ENCODE data around the gene SELP.

SELP gene

GRCh38 chr1:169557131-169557530 is 72.8 kb downstream of the SELP start:
- DNase-seq = no peak
- Histone ChIP-seq H3K36me3 (ENCODE audit: control insufficient read depth in 4 of 4, insufficient read depth in 4 of 4, low read length in 3 of 4) (no peaks in the 10 kb centered on the region), H3K4me3 (ENCODE audit: control insufficient read depth in 1 of 7, extremely low read depth in 1 of 7, insufficient read depth in 4 of 7, low read depth in 2 of 7, low read length in 6 of 7) (no peak overlapping the region), H3K4me1 (ENCODE audit: control extremely low read depth in 1 of 4, control insufficient read depth in 4 of 4, insufficient read depth in 4 of 4, low read length in 3 of 4) (peaks cover 0 to 2% (median 0%) of the 10 kb centered on the region in 4 experiments), H3K9me3 (ENCODE audit: control extremely low read depth in 1 of 5, control insufficient read depth in 4 of 5, insufficient read depth in 2 of 5, low read depth in 1 of 5, low read length in 4 of 5) (no peaks in the 10 kb centered on the region), H3K27ac (ENCODE audit: insufficient read depth in 1 of 2, low read depth in 1 of 2, low read length in 2 of 2, poor library complexity in 1 of 2, severe bottlenecking in 2 of 2) (no peak overlapping the region), H3K27me3 (replicated peaks in 2 of 5; ENCODE audit: control insufficient read depth in 4 of 5, insufficient read depth in 5 of 5, low read length in 4 of 5) (no peaks in the 10 kb centered on the region)
- CTCF ChIA-PET = interaction anchor here (0.9 to 3.2 kb wide), 3 partner anchors 11 to 44 kb away, joined by 3 to 9 read pairs (median 6); no protein-coding TSS in a partner anchor
- POLR2A ChIA-PET = no interaction called here
- WGBS (ENCODE audit: insufficient coverage) = 100% methylated on average over 3 of the region's 5 CpGs

DNA sequence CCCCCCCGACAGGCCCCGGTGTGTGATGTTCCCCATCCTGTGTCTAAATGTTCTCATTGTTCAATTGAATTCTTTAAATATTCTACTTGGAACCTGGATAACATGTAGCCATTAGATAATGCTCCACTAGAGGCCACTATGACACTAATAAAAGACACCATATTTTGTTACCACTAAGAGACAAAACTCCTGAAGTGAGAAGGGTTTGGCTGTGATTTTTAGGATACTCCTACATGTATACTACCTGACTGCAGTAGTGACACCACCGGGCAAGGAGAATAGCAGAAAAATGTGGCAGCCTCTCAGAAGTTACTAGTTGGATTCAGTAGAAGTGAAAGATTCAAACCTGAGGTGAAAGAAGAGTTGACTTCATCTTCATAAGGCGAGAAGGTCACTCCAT is 79.6 kb downstream of the SELP start:
- WGBS (ENCODE audit: insufficient coverage) = 20% methylated on average over 1 of the region's 4 CpGs
- no peaks in the 10 kb centered on the region for H3K27me3 ChIP-seq (replicated peaks in 2 of 5; ENCODE audit: control insufficient read depth in 4 of 5, insufficient read depth in 5 of 5, low read length in 4 of 5)
- no peak overlapping the region for H3K27ac ChIP-seq (ENCODE audit: insufficient read depth in 1 of 2, low read depth in 1 of 2, low read length in 2 of 2, poor library complexity in 1 of 2, severe bottlenecking in 2 of 2)
- ChIA-PET CTCF (interaction anchor here (0.6 to 4.5 kb wide), 13 partner anchors 9 to 263 kb away, joined by 3 to 39 read pairs (median 6); no protein-coding TSS in a partner anchor), POLR2A (no interaction called here)
- H3K36me3 ChIP-seq (ENCODE audit: control insufficient read depth in 4 of 4, insufficient read depth in 4 of 4, low read length in 3 of 4) = no peaks in the 10 kb centered on the region
- no peaks in the 10 kb centered on the region for H3K4me1 ChIP-seq (ENCODE audit: control extremely low read depth in 1 of 4, control insufficient read depth in 4 of 4, insufficient read depth in 4 of 4, low read length in 3 of 4)
- DNase-seq = peak; percentile 49 to 77 (median 69)
- H3K4me3 ChIP-seq (ENCODE audit: control insufficient read depth in 1 of 7, extremely low read depth in 1 of 7, insufficient read depth in 4 of 7, low read depth in 2 of 7, low read length in 6 of 7) = no peak overlapping the region
- no peaks in the 10 kb centered on the region for H3K9me3 ChIP-seq (ENCODE audit: control extremely low read depth in 1 of 5, control insufficient read depth in 4 of 5, insufficient read depth in 2 of 5, low read depth in 1 of 5, low read length in 4 of 5)

DNA sequence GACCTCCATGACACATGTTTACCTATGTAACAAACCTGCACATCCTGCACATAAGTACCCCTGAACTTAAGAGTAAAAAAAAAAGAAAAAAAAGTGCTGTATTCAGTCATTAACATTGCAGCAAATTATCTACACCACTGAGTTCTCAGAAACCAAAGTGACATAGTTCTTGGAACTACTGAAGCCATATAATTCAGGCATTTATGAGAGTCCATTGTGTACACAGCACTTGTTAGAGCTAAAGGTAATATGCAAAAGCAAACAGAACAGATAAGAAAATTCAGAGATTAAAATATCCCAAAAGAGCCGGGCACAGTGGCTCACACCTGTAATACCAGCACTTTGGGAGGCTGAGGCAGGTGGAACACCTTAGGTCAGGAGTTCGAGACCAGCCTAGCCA is 81.6 kb downstream of the SELP start:
- Histone ChIP-seq H3K27me3 (replicated peaks in 2 of 5; ENCODE audit: control insufficient read depth in 4 of 5, insufficient read depth in 5 of 5, low read length in 4 of 5) (no peaks in the 10 kb centered on the region), H3K36me3 (ENCODE audit: control insufficient read depth in 4 of 4, insufficient read depth in 4 of 4, low read length in 3 of 4) (no peaks in the 10 kb centered on the region), H3K4me1 (ENCODE audit: control extremely low read depth in 1 of 4, control insufficient read depth in 4 of 4, insufficient read depth in 4 of 4, low read length in 3 of 4) (no peaks in the 10 kb centered on the region), H3K9me3 (ENCODE audit: control extremely low read depth in 1 of 5, control insufficient read depth in 4 of 5, insufficient read depth in 2 of 5, low read depth in 1 of 5, low read length in 4 of 5) (no peaks in the 10 kb centered on the region), H3K27ac (ENCODE audit: insufficient read depth in 1 of 2, low read depth in 1 of 2, low read length in 2 of 2, poor library complexity in 1 of 2, severe bottlenecking in 2 of 2) (no peak overlapping the region), H3K4me3 (ENCODE audit: control insufficient read depth in 1 of 7, extremely low read depth in 1 of 7, insufficient read depth in 4 of 7, low read depth in 2 of 7, low read length in 6 of 7) (no peak overlapping the region)
- 100% methylated on average over 1 of the region's 2 CpGs for WGBS (ENCODE audit: insufficient coverage)
- CTCF ChIA-PET = interaction anchor here (0.6 to 5.0 kb wide), 14 partner anchors 14 to 1332 kb away, joined by 3 to 42 read pairs (median 4); no protein-coding TSS in a partner anchor
- DNase-seq = no peak
- POLR2A ChIA-PET = no interaction called here

DNA sequence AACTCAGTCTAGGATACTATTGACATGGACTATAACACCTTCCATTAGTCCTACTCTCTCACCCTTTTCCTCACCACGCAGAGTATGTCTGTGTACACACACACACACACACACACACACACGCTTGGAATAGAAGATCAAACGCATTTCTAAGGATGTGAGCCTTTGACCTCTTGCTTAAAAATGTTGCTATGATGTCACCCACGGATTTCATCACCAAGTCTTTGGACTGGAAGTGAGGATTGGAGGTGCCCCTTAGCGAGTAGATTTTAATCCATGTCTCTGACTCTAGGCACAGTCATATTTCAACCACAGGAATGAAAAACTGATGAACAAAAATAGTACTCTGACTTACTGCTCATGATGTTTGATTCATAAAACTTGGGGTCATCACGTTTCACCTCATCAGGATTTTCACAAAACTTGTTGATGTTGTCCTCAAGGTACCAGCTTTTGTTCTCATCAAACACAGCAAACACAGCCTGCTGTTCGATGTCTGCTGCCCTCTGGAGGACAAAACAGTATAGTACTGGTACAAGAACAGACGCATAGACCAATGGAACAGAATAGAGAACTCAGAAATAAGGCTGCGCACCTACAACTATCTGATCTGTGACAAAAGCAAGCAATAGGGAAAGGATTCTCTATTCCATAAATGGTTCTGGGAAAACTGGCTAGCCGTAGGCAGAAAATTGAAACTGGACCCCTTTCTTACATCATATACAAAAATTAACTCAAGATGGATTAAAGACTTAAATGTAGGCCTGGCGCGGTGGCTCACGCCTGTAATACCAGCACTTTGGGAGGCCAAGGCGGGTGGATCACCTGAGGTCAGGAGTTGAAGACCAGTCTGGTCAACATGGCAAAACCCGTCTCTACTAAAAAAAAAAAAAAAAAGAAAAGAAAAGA is 83.6 kb downstream of the SELP start:
- H3K4me1 ChIP-seq (ENCODE audit: control extremely low read depth in 1 of 4, control insufficient read depth in 4 of 4, insufficient read depth in 4 of 4, low read length in 3 of 4) = no peaks in the 10 kb centered on the region
- H3K27ac ChIP-seq (ENCODE audit: insufficient read depth in 1 of 2, low read depth in 1 of 2, low read length in 2 of 2, poor library complexity in 1 of 2, severe bottlenecking in 2 of 2) = no peak overlapping the region
- WGBS (ENCODE audit: insufficient coverage) = 46% methylated on average over 7 of the region's 15 CpGs
- no peaks in the 10 kb centered on the region for H3K9me3 ChIP-seq (ENCODE audit: control extremely low read depth in 1 of 5, control insufficient read depth in 4 of 5, insufficient read depth in 2 of 5, low read depth in 1 of 5, low read length in 4 of 5)
- no peaks in the 10 kb centered on the region for H3K36me3 ChIP-seq (ENCODE audit: control insufficient read depth in 4 of 4, insufficient read depth in 4 of 4, low read length in 3 of 4)
- no peaks in the 10 kb centered on the region for H3K27me3 ChIP-seq (replicated peaks in 2 of 5; ENCODE audit: control insufficient read depth in 4 of 5, insufficient read depth in 5 of 5, low read length in 4 of 5)
- peak; percentile 82 to 91 (median 87) for DNase-seq
- H3K4me3 ChIP-seq (ENCODE audit: control insufficient read depth in 1 of 7, extremely low read depth in 1 of 7, insufficient read depth in 4 of 7, low read depth in 2 of 7, low read length in 6 of 7) = no peak overlapping the region
- ChIA-PET POLR2A (interaction anchor here (0.7 kb wide), 1 partner anchor 1102 kb away, joined by 3 read pairs; no protein-coding TSS in a partner anchor), CTCF (interaction anchor here (0.7 to 5.0 kb wide), 22 partner anchors 8 to 946 kb away, joined by 3 to 42 read pairs (median 4); partner anchors contain the start of gene SLC19A2)

DNA sequence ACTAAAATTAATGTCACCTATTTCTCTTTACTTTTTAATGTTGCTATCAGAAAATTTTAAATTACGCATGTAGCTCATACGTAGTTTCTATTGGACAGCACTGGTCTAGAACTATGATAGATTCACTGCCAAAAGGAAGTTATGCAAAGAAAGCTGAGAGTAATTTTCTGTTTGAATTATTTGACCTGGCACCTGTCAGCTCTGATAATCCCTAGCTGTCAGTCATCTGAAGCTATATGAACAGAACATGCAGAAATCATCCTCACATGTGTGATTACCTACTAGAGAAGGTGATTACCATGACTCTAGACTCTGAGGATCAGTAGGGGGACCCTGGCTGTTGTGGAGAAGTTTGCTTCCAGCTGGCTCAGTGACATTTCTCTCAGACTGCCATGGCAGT is 84.5 kb downstream of the SELP start:
- ChIA-PET POLR2A (no interaction called here), CTCF (interaction anchor here (0.8 to 5.0 kb wide), 14 partner anchors 9 to 941 kb away, joined by 3 to 42 read pairs (median 5); partner anchors contain the start of gene SLC19A2)
- H3K9me3 ChIP-seq (ENCODE audit: control extremely low read depth in 1 of 5, control insufficient read depth in 4 of 5, insufficient read depth in 2 of 5, low read depth in 1 of 5, low read length in 4 of 5) = no peaks in the 10 kb centered on the region
- no peaks in the 10 kb centered on the region for H3K27me3 ChIP-seq (replicated peaks in 2 of 5; ENCODE audit: control insufficient read depth in 4 of 5, insufficient read depth in 5 of 5, low read length in 4 of 5)
- H3K36me3 ChIP-seq (ENCODE audit: control insufficient read depth in 4 of 4, insufficient read depth in 4 of 4, low read length in 3 of 4) = no peaks in the 10 kb centered on the region
- no peak for DNase-seq
- 92% methylated on average over 2 of the region's 2 CpGs for WGBS (ENCODE audit: insufficient coverage)
- no peaks in the 10 kb centered on the region for H3K4me1 ChIP-seq (ENCODE audit: control extremely low read depth in 1 of 4, control insufficient read depth in 4 of 4, insufficient read depth in 4 of 4, low read length in 3 of 4)
- no peak overlapping the region for H3K27ac ChIP-seq (ENCODE audit: insufficient read depth in 1 of 2, low read depth in 1 of 2, low read length in 2 of 2, poor library complexity in 1 of 2, severe bottlenecking in 2 of 2)
- no peak overlapping the region for H3K4me3 ChIP-seq (ENCODE audit: control insufficient read depth in 1 of 7, extremely low read depth in 1 of 7, insufficient read depth in 4 of 7, low read depth in 2 of 7, low read length in 6 of 7)

DNA sequence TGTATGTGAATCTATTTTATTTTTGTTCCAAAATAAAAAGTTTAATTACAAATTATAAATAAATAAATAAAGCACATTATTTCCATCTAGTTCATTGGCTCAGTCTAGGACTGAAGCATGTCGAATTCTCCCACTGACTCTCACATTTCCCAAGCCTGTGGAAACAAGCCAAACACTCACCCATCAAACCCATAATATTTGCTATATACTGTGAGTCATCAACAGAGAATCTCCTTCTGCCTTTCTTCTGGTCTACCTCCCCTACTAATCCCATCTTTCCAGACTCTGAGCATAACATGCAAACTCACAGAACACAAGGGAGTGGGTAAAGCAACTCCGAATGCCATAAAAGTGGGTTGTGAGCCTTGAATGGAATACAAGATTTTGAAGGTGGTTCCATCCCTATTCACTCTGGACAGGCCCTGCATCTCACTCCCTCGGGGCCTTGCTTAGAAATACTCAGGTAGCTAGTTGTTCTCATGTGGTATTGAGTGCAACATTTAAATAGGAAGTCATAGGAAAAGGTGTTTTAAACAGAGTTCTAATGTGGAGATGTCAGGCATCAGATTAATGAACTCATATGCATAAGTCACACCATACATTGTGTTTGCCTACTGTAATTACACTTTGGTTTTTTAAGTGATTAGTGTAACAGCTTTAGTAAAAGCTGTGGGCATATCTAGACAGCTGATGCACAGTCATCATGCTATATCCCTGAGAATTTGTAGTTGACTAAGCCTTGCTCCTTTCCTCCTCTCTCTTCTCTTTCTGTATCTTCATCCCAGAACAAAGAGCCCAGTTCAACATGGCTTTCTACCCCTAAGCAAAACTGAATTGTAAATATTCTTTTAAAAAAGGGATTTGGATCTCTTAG is 90.7 kb downstream of the SELP start:
- Histone ChIP-seq H3K36me3 (ENCODE audit: control insufficient read depth in 4 of 4, insufficient read depth in 4 of 4, low read length in 3 of 4) (no peaks in the 10 kb centered on the region), H3K4me3 (ENCODE audit: control insufficient read depth in 1 of 7, extremely low read depth in 1 of 7, insufficient read depth in 4 of 7, low read depth in 2 of 7, low read length in 6 of 7) (no peak overlapping the region), H3K9me3 (ENCODE audit: control extremely low read depth in 1 of 5, control insufficient read depth in 4 of 5, insufficient read depth in 2 of 5, low read depth in 1 of 5, low read length in 4 of 5) (peaks cover 0 to 2% (median 0%) of the 10 kb centered on the region in 5 experiments), H3K27ac (ENCODE audit: insufficient read depth in 1 of 2, low read depth in 1 of 2, low read length in 2 of 2, poor library complexity in 1 of 2, severe bottlenecking in 2 of 2) (no peak overlapping the region), H3K27me3 (replicated peaks in 2 of 5; ENCODE audit: control insufficient read depth in 4 of 5, insufficient read depth in 5 of 5, low read length in 4 of 5) (no peaks in the 10 kb centered on the region), H3K4me1 (ENCODE audit: control extremely low read depth in 1 of 4, control insufficient read depth in 4 of 4, insufficient read depth in 4 of 4, low read length in 3 of 4) (no peaks in the 10 kb centered on the region)
- ChIA-PET POLR2A (no interaction called here), CTCF (interaction anchor here (0.6 kb wide), 1 partner anchor 231 kb away, joined by 3 read pairs; no protein-coding TSS in a partner anchor)
- no peak for DNase-seq
- 86% methylated on average over 1 of the region's 3 CpGs for WGBS (ENCODE audit: insufficient coverage)

Data from common myeloid progenitor, CD34-positive (primary cell).